ENCODE data around the gene RNLS. TPM values are rescaled to one million over a fixed set of nuclear protein-coding genes. Genes with fewer than 3 reads are reported as not detected.

Gene RNLS
- total RNA-seq, 2 experiments from 2014 or later, result 0.95 to 2.7 TPM

DNA sequence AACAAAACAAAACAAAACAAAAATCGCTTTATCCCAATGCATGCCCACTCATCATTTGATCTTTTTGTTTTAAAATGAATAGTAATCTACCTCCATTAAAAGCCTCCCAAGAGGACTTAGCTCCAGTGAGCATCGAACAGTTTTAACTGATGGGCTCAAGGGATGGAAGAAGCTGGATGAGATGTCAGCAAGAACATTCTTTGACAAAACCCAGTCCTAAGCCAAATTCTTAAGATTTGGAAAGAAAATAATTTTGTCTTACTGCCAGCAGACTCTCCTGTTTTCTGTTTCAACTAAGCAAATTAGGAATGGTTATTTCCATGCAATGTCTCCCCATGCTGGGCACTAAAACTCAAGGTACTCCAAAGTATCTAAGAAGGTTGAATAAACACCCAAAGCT, 127.3 kb downstream of the RNLS start:
- ChIA-PET POLR2A (no interaction called here), CTCF (no interaction called here)
- no peak for ATAC-seq (ENCODE audit: poor library complexity)
- no peak overlapping the region for H3K4me3 ChIP-seq (ENCODE audit: low read length)
- H3K27ac ChIP-seq (ENCODE audit: low read depth in 1 of 2, low read length in 2 of 2), result no peak overlapping the region
- H3K4me1 ChIP-seq (ENCODE audit: insufficient read depth, low read length), result no peaks in the 10 kb centered on the region
- Mint-ChIP-seq H3K9me3 (no peaks in the 10 kb centered on the region), H3K4me1 (ENCODE audit: low read depth) (no peaks in the 10 kb centered on the region), H3K36me3 (ENCODE audit: low read depth) (no peaks in the 10 kb centered on the region), H3K4me3 (no peak overlapping the region), H3K27ac (no peak overlapping the region), H3K27me3 (no peaks in the 10 kb centered on the region)
- no peaks in the 10 kb centered on the region for H3K27me3 ChIP-seq (ENCODE audit: control insufficient read depth in 1 of 2, insufficient read depth in 2 of 2, low read length in 2 of 2)
- intact Hi-C loops (cut with DNase I, micrococcal nuclease), result no loop called here
- H3K36me3 ChIP-seq (ENCODE audit: insufficient read depth, low read length), result no peaks in the 10 kb centered on the region
- DNase-seq, result no peak
- no peaks in the 10 kb centered on the region for H3K9me3 ChIP-seq (ENCODE audit: control insufficient read depth in 1 of 2, insufficient read depth in 1 of 2, low read length in 2 of 2)
- TF ChIP-seq, protein P1, sequence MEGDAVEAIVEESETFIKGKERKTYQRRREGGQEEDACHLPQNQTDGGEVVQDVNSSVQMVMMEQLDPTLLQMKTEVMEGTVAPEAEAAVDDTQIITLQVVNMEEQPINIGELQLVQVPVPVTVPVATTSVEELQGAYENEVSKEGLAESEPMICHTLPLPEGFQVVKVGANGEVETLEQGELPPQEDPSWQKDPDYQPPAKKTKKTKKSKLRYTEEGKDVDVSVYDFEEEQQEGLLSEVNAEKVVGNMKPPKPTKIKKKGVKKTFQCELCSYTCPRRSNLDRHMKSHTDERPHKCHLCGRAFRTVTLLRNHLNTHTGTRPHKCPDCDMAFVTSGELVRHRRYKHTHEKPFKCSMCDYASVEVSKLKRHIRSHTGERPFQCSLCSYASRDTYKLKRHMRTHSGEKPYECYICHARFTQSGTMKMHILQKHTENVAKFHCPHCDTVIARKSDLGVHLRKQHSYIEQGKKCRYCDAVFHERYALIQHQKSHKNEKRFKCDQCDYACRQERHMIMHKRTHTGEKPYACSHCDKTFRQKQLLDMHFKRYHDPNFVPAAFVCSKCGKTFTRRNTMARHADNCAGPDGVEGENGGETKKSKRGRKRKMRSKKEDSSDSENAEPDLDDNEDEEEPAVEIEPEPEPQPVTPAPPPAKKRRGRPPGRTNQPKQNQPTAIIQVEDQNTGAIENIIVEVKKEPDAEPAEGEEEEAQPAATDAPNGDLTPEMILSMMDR (IDR thresholded peaks at IDR 0.05), result no peak

DNA sequence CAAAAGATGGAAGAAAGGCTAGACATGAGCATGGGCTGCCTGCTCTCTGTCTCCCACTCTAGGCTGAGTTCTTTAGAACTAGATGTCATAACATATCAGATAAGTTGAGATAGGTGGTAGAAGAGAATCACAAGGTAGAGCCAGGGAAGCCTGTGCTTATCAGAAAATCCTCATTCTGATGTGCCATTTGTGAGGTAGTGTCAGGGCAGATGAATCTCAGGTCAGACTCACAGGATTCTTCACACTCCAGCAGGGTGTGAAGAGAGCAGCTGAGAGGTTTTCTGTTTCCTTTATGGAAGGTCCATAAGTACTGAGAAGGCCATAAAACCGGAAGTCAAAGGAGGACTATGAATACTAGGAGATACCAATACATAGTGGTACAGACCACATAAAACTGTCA, 132.9 kb downstream of the RNLS start:
- H3K4me1 ChIP-seq (ENCODE audit: insufficient read depth, low read length), result no peaks in the 10 kb centered on the region
- H3K4me3 Mint-ChIP-seq, result no peak overlapping the region
- H3K27me3 Mint-ChIP-seq, result no peaks in the 10 kb centered on the region
- H3K4me3 ChIP-seq (ENCODE audit: low read length), result no peak overlapping the region
- TF ChIP-seq, protein P1 (IDR thresholded peaks at IDR 0.05), result no peak
- H3K36me3 ChIP-seq (ENCODE audit: insufficient read depth, low read length), result no peaks in the 10 kb centered on the region
- H3K36me3 Mint-ChIP-seq (ENCODE audit: low read depth), result no peaks in the 10 kb centered on the region
- intact Hi-C loops (cut with DNase I, micrococcal nuclease), result no loop called here
- no peak overlapping the region for H3K27ac ChIP-seq (ENCODE audit: low read depth in 1 of 2, low read length in 2 of 2)
- CTCF ChIA-PET, result no interaction called here
- H3K4me1 Mint-ChIP-seq (ENCODE audit: low read depth), result no peaks in the 10 kb centered on the region
- no peaks in the 10 kb centered on the region for H3K9me3 ChIP-seq (ENCODE audit: control insufficient read depth in 1 of 2, insufficient read depth in 1 of 2, low read length in 2 of 2)
- no peak for DNase-seq
- peaks cover 2% of the 10 kb centered on the region for H3K9me3 Mint-ChIP-seq
- POLR2A ChIA-PET, result no interaction called here
- no peak for ATAC-seq (ENCODE audit: poor library complexity)
- H3K27me3 ChIP-seq (ENCODE audit: control insufficient read depth in 1 of 2, insufficient read depth in 2 of 2, low read length in 2 of 2), result no peaks in the 10 kb centered on the region
- H3K27ac Mint-ChIP-seq, result no peak overlapping the region

DNA sequence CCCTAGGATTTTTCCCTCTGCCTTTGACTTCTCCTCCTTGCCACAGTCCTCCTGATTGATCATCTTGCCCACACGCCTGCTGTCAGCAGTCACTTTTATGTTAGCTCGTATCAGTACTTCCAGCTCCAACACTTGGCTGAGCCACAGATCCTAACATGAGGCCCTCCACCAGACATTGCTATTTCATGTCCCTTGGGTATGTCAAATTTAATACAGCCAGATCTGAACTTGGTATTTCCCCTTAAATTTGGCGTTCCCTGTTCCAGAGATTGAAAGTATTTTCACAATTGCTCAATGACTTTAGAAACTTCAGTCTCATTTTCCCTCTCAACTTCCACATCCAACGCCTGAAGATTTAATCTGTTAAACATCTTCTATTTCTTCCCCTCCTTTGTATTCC, 140.4 kb downstream of the RNLS start:
- H3K4me3 ChIP-seq (ENCODE audit: low read length), result no peak overlapping the region
- DNase-seq (no peak), ATAC-seq (ENCODE audit: poor library complexity) (no peak)
- H3K9me3 ChIP-seq (ENCODE audit: control insufficient read depth in 1 of 2, insufficient read depth in 1 of 2, low read length in 2 of 2), result peaks cover 0 to 7% of the 10 kb centered on the region in 2 experiments
- intact Hi-C loops (cut with DNase I, micrococcal nuclease), result no loop called here
- ChIA-PET CTCF (no interaction called here), POLR2A (no interaction called here)
- Mint-ChIP-seq H3K9me3 (no peaks in the 10 kb centered on the region), H3K4me3 (no peak overlapping the region), H3K27me3 (no peaks in the 10 kb centered on the region), H3K4me1 (ENCODE audit: low read depth) (no peaks in the 10 kb centered on the region), H3K27ac (no peak overlapping the region), H3K36me3 (ENCODE audit: low read depth) (peaks cover 5% of the 10 kb centered on the region)
- TF ChIP-seq, protein P1 (IDR thresholded peaks at IDR 0.05), result no peak
- H3K36me3 ChIP-seq (ENCODE audit: insufficient read depth, low read length), result no peaks in the 10 kb centered on the region
- no peaks in the 10 kb centered on the region for H3K27me3 ChIP-seq (ENCODE audit: control insufficient read depth in 1 of 2, insufficient read depth in 2 of 2, low read length in 2 of 2)
- no peak overlapping the region for H3K27ac ChIP-seq (ENCODE audit: low read depth in 1 of 2, low read length in 2 of 2)
- no peaks in the 10 kb centered on the region for H3K4me1 ChIP-seq (ENCODE audit: insufficient read depth, low read length)

All from CD4-positive, alpha-beta T cell (primary cell).